Measurements from ENCODE around the gene ZNF462.

Gene ZNF462

GRCh38 chr9:106932675-106933074 is 69.7 kb downstream of the ZNF462 start:
- Histone ChIP-seq H2BK120ac (ENCODE audit: low read depth, low read length) (no peak overlapping the region), H2AFZ (ENCODE audit: low read depth, low read length) (no peak overlapping the region), H3K4ac (ENCODE audit: low read depth in 1 of 2, low read length in 2 of 2) (no peak overlapping the region), H2BK12ac (ENCODE audit: low read length in 2 of 2) (no peak overlapping the region), H3K4me1 (ENCODE audit: control insufficient read depth, insufficient read depth, low read depth, low read length) (peaks cover 10% of the 10 kb centered on the region), H3K79me1 (replicated peaks; ENCODE audit: low read length, poor library complexity, severe bottlenecking) (peaks cover 45% of the 10 kb centered on the region), H3K36me3 (ENCODE audit: control insufficient read depth in 1 of 2, insufficient read depth in 2 of 2, low read depth in 1 of 2, low read length in 2 of 2) (peaks cover 34 to 76% of the 10 kb centered on the region in 2 experiments), H3K4me2 (ENCODE audit: low read length, poor library complexity, severe bottlenecking) (no peak overlapping the region), H4K91ac (ENCODE audit: low read length) (no peak overlapping the region), H3K27ac (ENCODE audit: low read length, poor library complexity, severe bottlenecking) (no peak overlapping the region), H2BK15ac (ENCODE audit: low read depth, poor library complexity, severe bottlenecking) (no peak overlapping the region), H4K8ac (ENCODE audit: low read length) (no peak overlapping the region), H3K9me3 (ENCODE audit: control insufficient read depth, low read length) (no peaks in the 10 kb centered on the region), H2BK5ac (ENCODE audit: low read depth, low read length, poor library complexity, severe bottlenecking) (no peak overlapping the region), H3K27me3 (ENCODE audit: control insufficient read depth in 1 of 2, insufficient read depth in 1 of 2, low read length in 2 of 2) (no peaks in the 10 kb centered on the region), H3K23ac (ENCODE audit: low read length in 2 of 2) (no peak overlapping the region), H3K18ac (ENCODE audit: low read depth in 1 of 2, low read length in 2 of 2) (no peak overlapping the region), H2AK5ac (ENCODE audit: low read length, severe bottlenecking) (no peak overlapping the region), H3K9ac (ENCODE audit: low read length) (no peak overlapping the region), H3K4me3 (ENCODE audit: insufficient read depth in 1 of 2, low read depth in 1 of 2, low read length in 2 of 2) (no peak overlapping the region), H3K14ac (ENCODE audit: low read length in 2 of 2) (no peak overlapping the region)
- WGBS = 100% methylated on average over 3 of the region's 3 CpGs
- DNase-seq = no peak

GRCh38 chr9:106933470-106933869 is 70.5 kb downstream of the ZNF462 start:
- Histone ChIP-seq H3K79me1 (replicated peaks; ENCODE audit: low read length, poor library complexity, severe bottlenecking) (peaks cover 39% of the 10 kb centered on the region), H2BK120ac (ENCODE audit: low read depth, low read length) (no peak overlapping the region), H3K9ac (ENCODE audit: low read length) (no peak overlapping the region), H3K4me1 (ENCODE audit: control insufficient read depth, insufficient read depth, low read depth, low read length) (peaks cover 10% of the 10 kb centered on the region), H2BK12ac (ENCODE audit: low read length in 2 of 2) (no peak overlapping the region), H2BK5ac (ENCODE audit: low read depth, low read length, poor library complexity, severe bottlenecking) (no peak overlapping the region), H3K14ac (ENCODE audit: low read length in 2 of 2) (no peak overlapping the region), H2AK5ac (ENCODE audit: low read length, severe bottlenecking) (no peak overlapping the region), H3K4me3 (ENCODE audit: insufficient read depth in 1 of 2, low read depth in 1 of 2, low read length in 2 of 2) (no peak overlapping the region), H2AFZ (ENCODE audit: low read depth, low read length) (no peak overlapping the region), H3K27me3 (ENCODE audit: control insufficient read depth in 1 of 2, insufficient read depth in 1 of 2, low read length in 2 of 2) (no peaks in the 10 kb centered on the region), H2BK15ac (ENCODE audit: low read depth, poor library complexity, severe bottlenecking) (no peak overlapping the region), H3K4ac (ENCODE audit: low read depth in 1 of 2, low read length in 2 of 2) (no peak overlapping the region), H3K4me2 (ENCODE audit: low read length, poor library complexity, severe bottlenecking) (no peak overlapping the region), H4K8ac (ENCODE audit: low read length) (no peak overlapping the region), H3K9me3 (ENCODE audit: control insufficient read depth, low read length) (no peaks in the 10 kb centered on the region), H3K23ac (ENCODE audit: low read length in 2 of 2) (no peak overlapping the region), H3K36me3 (ENCODE audit: control insufficient read depth in 1 of 2, insufficient read depth in 2 of 2, low read depth in 1 of 2, low read length in 2 of 2) (peaks cover 26 to 74% of the 10 kb centered on the region in 2 experiments), H3K27ac (ENCODE audit: low read length, poor library complexity, severe bottlenecking) (no peak overlapping the region), H3K18ac (ENCODE audit: low read depth in 1 of 2, low read length in 2 of 2) (no peak overlapping the region), H4K91ac (ENCODE audit: low read length) (no peak overlapping the region)
- WGBS = 67% methylated on average over 1 of the region's 2 CpGs
- DNase-seq = no peak

- H3K4me1 ChIP-seq (ENCODE audit: control insufficient read depth, insufficient read depth, low read depth, low read length) = peaks cover 4% of the 10 kb centered on the region
- no peak overlapping the region for H3K9ac ChIP-seq (ENCODE audit: low read length)
- no peak overlapping the region for H3K27ac ChIP-seq (ENCODE audit: low read length, poor library complexity, severe bottlenecking)
- H3K4me2 ChIP-seq (ENCODE audit: low read length, poor library complexity, severe bottlenecking) = no peak overlapping the region
- H3K79me1 ChIP-seq (replicated peaks; ENCODE audit: low read length, poor library complexity, severe bottlenecking) = peaks cover 38% of the 10 kb centered on the region
- no peak overlapping the region for H3K23ac ChIP-seq (ENCODE audit: low read length in 2 of 2)
- H4K8ac ChIP-seq (ENCODE audit: low read length) = no peak overlapping the region
- no peak overlapping the region for H2BK5ac ChIP-seq (ENCODE audit: low read depth, low read length, poor library complexity, severe bottlenecking)
- H3K14ac ChIP-seq (ENCODE audit: low read length in 2 of 2) = no peak overlapping the region
- WGBS = 95% methylated on average over 4 of the region's 5 CpGs
- no peak overlapping the region for H2BK15ac ChIP-seq (ENCODE audit: low read depth, poor library complexity, severe bottlenecking)
- no peak overlapping the region for H2AFZ ChIP-seq (ENCODE audit: low read depth, low read length)
- no peak overlapping the region for H3K4me3 ChIP-seq (ENCODE audit: insufficient read depth in 1 of 2, low read depth in 1 of 2, low read length in 2 of 2)
- H3K18ac ChIP-seq (ENCODE audit: low read depth in 1 of 2, low read length in 2 of 2) = no peak overlapping the region
- no peak overlapping the region for H2AK5ac ChIP-seq (ENCODE audit: low read length, severe bottlenecking)
- H4K91ac ChIP-seq (ENCODE audit: low read length) = no peak overlapping the region
- no peak overlapping the region for H3K4ac ChIP-seq (ENCODE audit: low read depth in 1 of 2, low read length in 2 of 2)
- H2BK12ac ChIP-seq (ENCODE audit: low read length in 2 of 2) = no peak overlapping the region
- H2BK120ac ChIP-seq (ENCODE audit: low read depth, low read length) = no peak overlapping the region
- no peak for DNase-seq
- no peaks in the 10 kb centered on the region for H3K27me3 ChIP-seq (ENCODE audit: control insufficient read depth in 1 of 2, insufficient read depth in 1 of 2, low read length in 2 of 2)
- H3K9me3 ChIP-seq (ENCODE audit: control insufficient read depth, low read length) = no peaks in the 10 kb centered on the region
- H3K36me3 ChIP-seq (ENCODE audit: control insufficient read depth in 1 of 2, insufficient read depth in 2 of 2, low read depth in 1 of 2, low read length in 2 of 2) = peaks cover 22 to 82% of the 10 kb centered on the region in 2 experiments
These were observed 71.7 kb downstream of the ZNF462 start for GRCh38 chr9:106934442-106935238.

GRCh38 chr9:106936680-106937079 is 73.7 kb downstream of the ZNF462 start:
- H3K27me3 ChIP-seq (ENCODE audit: control insufficient read depth in 1 of 2, insufficient read depth in 1 of 2, low read length in 2 of 2) = no peaks in the 10 kb centered on the region
- H4K91ac ChIP-seq (ENCODE audit: low read length) = no peak overlapping the region
- no peak overlapping the region for H3K23ac ChIP-seq (ENCODE audit: low read length in 2 of 2)
- no peak overlapping the region for H2BK120ac ChIP-seq (ENCODE audit: low read depth, low read length)
- DNase-seq = no peak
- H2BK15ac ChIP-seq (ENCODE audit: low read depth, poor library complexity, severe bottlenecking) = no peak overlapping the region
- no peak overlapping the region for H3K9ac ChIP-seq (ENCODE audit: low read length)
- H3K9me3 ChIP-seq (ENCODE audit: control insufficient read depth, low read length) = no peaks in the 10 kb centered on the region
- no peak overlapping the region for H2BK12ac ChIP-seq (ENCODE audit: low read length in 2 of 2)
- H3K18ac ChIP-seq (ENCODE audit: low read depth in 1 of 2, low read length in 2 of 2) = no peak overlapping the region
- no peak overlapping the region for H2AK5ac ChIP-seq (ENCODE audit: low read length, severe bottlenecking)
- H3K79me1 ChIP-seq (replicated peaks; ENCODE audit: low read length, poor library complexity, severe bottlenecking) = peaks cover 42% of the 10 kb centered on the region
- H3K4me3 ChIP-seq (ENCODE audit: insufficient read depth in 1 of 2, low read depth in 1 of 2, low read length in 2 of 2) = no peak overlapping the region
- H2BK5ac ChIP-seq (ENCODE audit: low read depth, low read length, poor library complexity, severe bottlenecking) = no peak overlapping the region
- no peaks in the 10 kb centered on the region for H3K4me1 ChIP-seq (ENCODE audit: control insufficient read depth, insufficient read depth, low read depth, low read length)
- no peak overlapping the region for H2AFZ ChIP-seq (ENCODE audit: low read depth, low read length)
- no peak overlapping the region for H3K4me2 ChIP-seq (ENCODE audit: low read length, poor library complexity, severe bottlenecking)
- no peak overlapping the region for H3K14ac ChIP-seq (ENCODE audit: low read length in 2 of 2)
- no peak overlapping the region for H3K4ac ChIP-seq (ENCODE audit: low read depth in 1 of 2, low read length in 2 of 2)
- peaks cover 22 to 79% of the 10 kb centered on the region in 2 experiments for H3K36me3 ChIP-seq (ENCODE audit: control insufficient read depth in 1 of 2, insufficient read depth in 2 of 2, low read depth in 1 of 2, low read length in 2 of 2)
- 96% methylated on average over 3 of the region's 3 CpGs for WGBS
- no peak overlapping the region for H3K27ac ChIP-seq (ENCODE audit: low read length, poor library complexity, severe bottlenecking)
- no peak overlapping the region for H4K8ac ChIP-seq (ENCODE audit: low read length)
